ENCODE results near the gene ADTRP.
"Not testable (repeated sequence)": the region's sequence is repeated elsewhere in the genome, so short reads cannot be mapped to it uniquely, and the experiment has no call there.

Gene ADTRP

GRCh38 chr6:11705069-11705468 lies 73.5 kb downstream of the ADTRP start:
- no peaks in the 10 kb centered on the region for H3K27me3 ChIP-seq (replicated peaks; ENCODE audit: control insufficient read depth, insufficient read depth, low read length, poor library complexity, severe bottlenecking)
- no peak overlapping the region for H3K27ac ChIP-seq (ENCODE audit: insufficient read depth, low read length, poor library complexity, severe bottlenecking)
- no peaks in the 10 kb centered on the region for H3K9me3 ChIP-seq (ENCODE audit: control insufficient read depth, low read length)
- H3K36me3 ChIP-seq (ENCODE audit: control insufficient read depth, insufficient read depth, low read length): no peaks in the 10 kb centered on the region
- H3K4me1 ChIP-seq (ENCODE audit: control insufficient read depth, insufficient read depth, low read length, poor library complexity, severe bottlenecking): peaks cover 7% of the 10 kb centered on the region
- no peak for DNase-seq
- H3K4me3 ChIP-seq (ENCODE audit: insufficient read depth, low read depth, low read length, poor library complexity, severe bottlenecking): no peak overlapping the region

GRCh38 chr6:11703725-11704124 lies 74.9 kb downstream of the ADTRP start:
- Histone ChIP-seq H3K27ac (ENCODE audit: insufficient read depth, low read length, poor library complexity, severe bottlenecking) (no peak overlapping the region), H3K4me3 (ENCODE audit: insufficient read depth, low read depth, low read length, poor library complexity, severe bottlenecking) (no peak overlapping the region), H3K36me3 (ENCODE audit: control insufficient read depth, insufficient read depth, low read length) (no peaks in the 10 kb centered on the region), H3K9me3 (ENCODE audit: control insufficient read depth, low read length) (no peaks in the 10 kb centered on the region), H3K4me1 (ENCODE audit: control insufficient read depth, insufficient read depth, low read length, poor library complexity, severe bottlenecking) (no peaks in the 10 kb centered on the region), H3K27me3 (replicated peaks; ENCODE audit: control insufficient read depth, insufficient read depth, low read length, poor library complexity, severe bottlenecking) (no peaks in the 10 kb centered on the region)
- no peak for DNase-seq

- Histone ChIP-seq H3K9me3 (ENCODE audit: control insufficient read depth, low read length) (no peaks in the 10 kb centered on the region), H3K27me3 (replicated peaks; ENCODE audit: control insufficient read depth, insufficient read depth, low read length, poor library complexity, severe bottlenecking) (peaks cover 4% of the 10 kb centered on the region), H3K36me3 (ENCODE audit: control insufficient read depth, insufficient read depth, low read length) (no peaks in the 10 kb centered on the region), H3K4me1 (ENCODE audit: control insufficient read depth, insufficient read depth, low read length, poor library complexity, severe bottlenecking) (no peaks in the 10 kb centered on the region), H3K4me3 (ENCODE audit: insufficient read depth, low read depth, low read length, poor library complexity, severe bottlenecking) (no peak overlapping the region), H3K27ac (ENCODE audit: insufficient read depth, low read length, poor library complexity, severe bottlenecking) (no peak overlapping the region)
- no peak for DNase-seq
These were observed 76.0 kb downstream of the ADTRP start for GRCh38 chr6:11702500-11703130.

GRCh38 chr6:11702089-11702488 lies 76.5 kb downstream of the ADTRP start:
- no peak for DNase-seq
- no peaks in the 10 kb centered on the region for H3K4me1 ChIP-seq (ENCODE audit: control insufficient read depth, insufficient read depth, low read length, poor library complexity, severe bottlenecking)
- no peak overlapping the region for H3K4me3 ChIP-seq (ENCODE audit: insufficient read depth, low read depth, low read length, poor library complexity, severe bottlenecking)
- no peaks in the 10 kb centered on the region for H3K9me3 ChIP-seq (ENCODE audit: control insufficient read depth, low read length)
- no peaks in the 10 kb centered on the region for H3K36me3 ChIP-seq (ENCODE audit: control insufficient read depth, insufficient read depth, low read length)
- no peak overlapping the region for H3K27ac ChIP-seq (ENCODE audit: insufficient read depth, low read length, poor library complexity, severe bottlenecking)
- H3K27me3 ChIP-seq (replicated peaks; ENCODE audit: control insufficient read depth, insufficient read depth, low read length, poor library complexity, severe bottlenecking): peaks cover 4% of the 10 kb centered on the region

GRCh38 chr6:11701573-11701972 lies 77.0 kb downstream of the ADTRP start:
- Histone ChIP-seq H3K4me1 (ENCODE audit: control insufficient read depth, insufficient read depth, low read length, poor library complexity, severe bottlenecking) (no peaks in the 10 kb centered on the region), H3K9me3 (ENCODE audit: control insufficient read depth, low read length) (no peaks in the 10 kb centered on the region), H3K36me3 (ENCODE audit: control insufficient read depth, insufficient read depth, low read length) (no peaks in the 10 kb centered on the region), H3K27ac (ENCODE audit: insufficient read depth, low read length, poor library complexity, severe bottlenecking) (no peak overlapping the region), H3K27me3 (replicated peaks; ENCODE audit: control insufficient read depth, insufficient read depth, low read length, poor library complexity, severe bottlenecking) (peaks cover 4% of the 10 kb centered on the region), H3K4me3 (ENCODE audit: insufficient read depth, low read depth, low read length, poor library complexity, severe bottlenecking) (no peak overlapping the region)
- no peak for DNase-seq

- Histone ChIP-seq H3K36me3 (ENCODE audit: control insufficient read depth, insufficient read depth, low read length) (no peaks in the 10 kb centered on the region), H3K4me3 (ENCODE audit: insufficient read depth, low read depth, low read length, poor library complexity, severe bottlenecking) (no peak overlapping the region), H3K4me1 (ENCODE audit: control insufficient read depth, insufficient read depth, low read length, poor library complexity, severe bottlenecking) (no peaks in the 10 kb centered on the region), H3K9me3 (ENCODE audit: control insufficient read depth, low read length) (no peaks in the 10 kb centered on the region), H3K27ac (ENCODE audit: insufficient read depth, low read length, poor library complexity, severe bottlenecking) (no peak overlapping the region), H3K27me3 (replicated peaks; ENCODE audit: control insufficient read depth, insufficient read depth, low read length, poor library complexity, severe bottlenecking) (peaks cover 4% of the 10 kb centered on the region)
- no peak for DNase-seq
These were observed 78.4 kb downstream of the ADTRP start for GRCh38 chr6:11700118-11700718.

GRCh38 chr6:11699576-11699975 lies 79.0 kb downstream of the ADTRP start:
- Histone ChIP-seq H3K4me1 (ENCODE audit: control insufficient read depth, insufficient read depth, low read length, poor library complexity, severe bottlenecking) (no peaks in the 10 kb centered on the region), H3K4me3 (ENCODE audit: insufficient read depth, low read depth, low read length, poor library complexity, severe bottlenecking) (no peak overlapping the region), H3K27me3 (replicated peaks; ENCODE audit: control insufficient read depth, insufficient read depth, low read length, poor library complexity, severe bottlenecking) (peaks cover 4% of the 10 kb centered on the region), H3K36me3 (ENCODE audit: control insufficient read depth, insufficient read depth, low read length) (no peaks in the 10 kb centered on the region), H3K9me3 (ENCODE audit: control insufficient read depth, low read length) (no peaks in the 10 kb centered on the region), H3K27ac (ENCODE audit: insufficient read depth, low read length, poor library complexity, severe bottlenecking) (no peak overlapping the region)
- no peak for DNase-seq

- H3K36me3 ChIP-seq (ENCODE audit: control insufficient read depth, insufficient read depth, low read length): no peaks in the 10 kb centered on the region
- DNase-seq: no peak
- H3K9me3 ChIP-seq (ENCODE audit: control insufficient read depth, low read length): no peaks in the 10 kb centered on the region
- no peak overlapping the region for H3K27ac ChIP-seq (ENCODE audit: insufficient read depth, low read length, poor library complexity, severe bottlenecking)
- H3K27me3 ChIP-seq (replicated peaks; ENCODE audit: control insufficient read depth, insufficient read depth, low read length, poor library complexity, severe bottlenecking): no peaks in the 10 kb centered on the region
- no peak overlapping the region for H3K4me3 ChIP-seq (ENCODE audit: insufficient read depth, low read depth, low read length, poor library complexity, severe bottlenecking)
- no peaks in the 10 kb centered on the region for H3K4me1 ChIP-seq (ENCODE audit: control insufficient read depth, insufficient read depth, low read length, poor library complexity, severe bottlenecking)
These were observed 85.9 kb downstream of the ADTRP start for GRCh38 chr6:11692451-11693376.

GRCh38 chr6:11689847-11690246 lies 88.8 kb downstream of the ADTRP start:
- Histone ChIP-seq H3K4me3 (ENCODE audit: insufficient read depth, low read depth, low read length, poor library complexity, severe bottlenecking) (no peak overlapping the region), H3K9me3 (ENCODE audit: control insufficient read depth, low read length) (no peaks in the 10 kb centered on the region), H3K36me3 (ENCODE audit: control insufficient read depth, insufficient read depth, low read length) (no peaks in the 10 kb centered on the region), H3K27ac (ENCODE audit: insufficient read depth, low read length, poor library complexity, severe bottlenecking) (no peak overlapping the region), H3K4me1 (ENCODE audit: control insufficient read depth, insufficient read depth, low read length, poor library complexity, severe bottlenecking) (no peaks in the 10 kb centered on the region), H3K27me3 (replicated peaks; ENCODE audit: control insufficient read depth, insufficient read depth, low read length, poor library complexity, severe bottlenecking) (no peaks in the 10 kb centered on the region)
- no peak for DNase-seq

GRCh38 chr6:11689400-11689799 lies 89.2 kb downstream of the ADTRP start:
- H3K4me1 ChIP-seq (ENCODE audit: control insufficient read depth, insufficient read depth, low read length, poor library complexity, severe bottlenecking); H3K27ac ChIP-seq (ENCODE audit: insufficient read depth, low read length, poor library complexity, severe bottlenecking); DNase-seq; H3K9me3 ChIP-seq (ENCODE audit: control insufficient read depth, low read length); H3K4me3 ChIP-seq (ENCODE audit: insufficient read depth, low read depth, low read length, poor library complexity, severe bottlenecking); H3K36me3 ChIP-seq (ENCODE audit: control insufficient read depth, insufficient read depth, low read length); H3K27me3 ChIP-seq (replicated peaks; ENCODE audit: control insufficient read depth, insufficient read depth, low read length, poor library complexity, severe bottlenecking): not testable (repeated sequence)
